Body of pancreas (tissue), 4 donors: Measurements from ENCODE around the gene ABI2. TPM values are rescaled to one million over a fixed set of nuclear protein-coding genes. Genes with fewer than 3 reads are reported as not detected.
"Not testable (repeated sequence)": the region's sequence is repeated elsewhere in the genome, so short reads cannot be mapped to it uniquely, and the experiment has no call there.

ENCODE experiments used
- ATAC-seq: fragments of 150-250 bp; one replicate; pipeline ENCODE4 v1.9.1; 2016
- DNase-seq, 4 donors: peaks; one replicate each; pipeline ENCODE4 v3.0.0-alpha.2; 2019
- H3K27ac ChIP-seq, 4 donors: fragments of 200-600 bp; sonication (generic); 1 replicate in 3 of 4; 2 replicates in 1 of 4; pipeline versions ENCODE4 v1.5.1 to v1.6.1; 2016 to 2019; ENCODE audit warnings: mild to moderate bottlenecking in 1 of 4, mixed read lengths in 1 of 4, moderate library complexity in 1 of 4
- H3K27me3 ChIP-seq, 2 donors: fragments of 200-600 bp; sonication (generic); one replicate each; pipeline ENCODE4 v1.6.0; 2016; ENCODE audit warnings: mild to moderate bottlenecking in 1 of 2
- H3K36me3 ChIP-seq, 2 donors: fragments of 200-600 bp; sonication (generic); replicated peaks in 1 of 2; 2 replicates each; pipeline ENCODE4 v1.5.1; 2016; ENCODE audit warnings: low read depth in 2 of 2; ENCODE audit not compliant: insufficient read depth in 1 of 2
- H3K4me1 ChIP-seq: fragments of 200-600 bp; sonication (generic); one replicate; pipeline ENCODE4 v1.6.0; 2016
- H3K4me3 ChIP-seq, 2 donors: fragments of 200-600 bp; sonication (generic); 1 replicate in 1 of 2; 2 replicates in 1 of 2; pipeline ENCODE4 v1.5.1; 2016 to 2019
- H3K9me3 ChIP-seq, 3 donors: fragments of 200-600 bp; sonication (generic); 1 replicate in 2 of 3; 2 replicates in 1 of 3; pipeline ENCODE4 v1.5.1; 2016
- CTCF ChIP-seq, 7 experiments: fragments of 450-650 bp in 4 of 7; fragments of 200-600 bp in 3 of 7; sonication (generic) in 3 of 7; IDR thresholded peaks; one replicate each; pipeline ENCODE4 v1.5.1; 2016 to 2019; ENCODE audit warnings: antibody characterized with exemption in 7 of 7
- POLR2A ChIP-seq, 3 donors: fragments of 450-650 bp; IDR thresholded peaks; one replicate each; pipeline ENCODE4 v1.6.1; 2016; ENCODE audit warnings: antibody characterized with exemption in 3 of 3, mild to moderate bottlenecking in 2 of 3
- WGBS, 2 donors: methylation state at CpG; one replicate each; pipeline ENCODE4 v1.1.5; 2017; 5-methylcytosine and 5-hydroxymethylcytosine counted together
- intact Hi-C: fragments of 100-400 bp; cut with DNase I; formaldehyde crosslinking; loops from one replicate; pipeline ENCODE4 v1.15.1; 2023
- total RNA-seq, 2 donors: library from RNA; depleted of rRNA; stranded (reverse); fragments of >200 nt; gene quantifications; one replicate each; pipeline ENCODE4 v1.1.0, GENCODE V29; 2016

Gene ABI2
- total RNA-seq, 2 donors from 2014 or later, result 4.3 to 22.1 TPM

- Histone ChIP-seq H3K9me3 (no peaks in the 10 kb centered on the region), H3K36me3 (peaks cover 0 to under 1% of the 10 kb centered on the region in 2 donors), H3K27me3 (no peaks in the 10 kb centered on the region), H3K4me1 (peaks cover 6% of the 10 kb centered on the region), H3K27ac (no peak overlapping the region), H3K4me3 (no peak overlapping the region)
- TF ChIP-seq POLR2A (IDR thresholded peaks at IDR 0.05) (no peak), CTCF (IDR thresholded peaks at IDR 0.05) (no peak)
- WGBS, 2 donors, result 53 to 62% methylated on average over 7 of the region's 7 CpGs
- DNase-seq, result no peak
- ATAC-seq, result no peak
- intact Hi-C loops, result no loop called here
These were observed 84.5 kb downstream of the ABI2 start for GRCh38 chr2:203412546-203413331.

- no peak for ATAC-seq
- TF ChIP-seq POLR2A (IDR thresholded peaks at IDR 0.05) (no peak), CTCF (IDR thresholded peaks at IDR 0.05) (no peak)
These were observed 85.6 kb downstream of the ABI2 start for GRCh38 chr2:203413796-203414195.

GRCh38 chr2:203418271-203418670 is 90.1 kb downstream of the ABI2 start:
- peaks cover 0 to 6% of the 10 kb centered on the region in 2 donors for H3K36me3 ChIP-seq
- peaks cover 0 to 2% (median 0%) of the 10 kb centered on the region in 3 donors for H3K9me3 ChIP-seq
- 90 to 95% methylated on average over 8 of the region's 8 CpGs for WGBS, 2 donors
- H3K4me3 ChIP-seq, result no peak overlapping the region
- H3K4me1 ChIP-seq, result no peaks in the 10 kb centered on the region
- intact Hi-C loops, result no loop called here
- no peaks in the 10 kb centered on the region for H3K27me3 ChIP-seq
- ATAC-seq (no peak), DNase-seq (no peak)
- no peak overlapping the region for H3K27ac ChIP-seq
- TF ChIP-seq CTCF (IDR thresholded peaks at IDR 0.05) (no peak), POLR2A (IDR thresholded peaks at IDR 0.05) (no peak)

More at GRCh38 chr2:203413796-203414195, 85.6 kb downstream of the ABI2 start:
- Histone ChIP-seq H3K36me3 (peaks cover 0 to 6% of the 10 kb centered on the region in 2 donors), H3K27ac (no peak overlapping the region), H3K4me1 (peaks cover 6% of the 10 kb centered on the region), H3K4me3 (no peak overlapping the region), H3K27me3 (no peaks in the 10 kb centered on the region), H3K9me3 (peaks cover 0 to 2% (median 0%) of the 10 kb centered on the region in 3 donors)
- DNase-seq, result no peak
- intact Hi-C loops, result no loop called here

- WGBS, 2 donors, result 72 to 93% methylated on average over 2 of the region's 2 CpGs
- Histone ChIP-seq H3K36me3 (no peaks in the 10 kb centered on the region), H3K27ac (no peak overlapping the region), H3K27me3 (no peaks in the 10 kb centered on the region), H3K4me3 (no peak overlapping the region), H3K9me3 (no peaks in the 10 kb centered on the region), H3K4me1 (no peaks in the 10 kb centered on the region)
- TF ChIP-seq POLR2A (IDR thresholded peaks at IDR 0.05), result no peak
- no peak for TF ChIP-seq CTCF (IDR thresholded peaks at IDR 0.05)
- ATAC-seq (no peak), DNase-seq (no peak)
- intact Hi-C loops, result no loop called here
These were observed 98.9 kb downstream of the ABI2 start for GRCh38 chr2:203427061-203427460.

GRCh38 chr2:203429643-203430042 is 101.4 kb downstream of the ABI2 start:
- ATAC-seq, H3K9me3 ChIP-seq, H3K36me3 ChIP-seq, intact Hi-C loops, H3K4me3 ChIP-seq, H3K27ac ChIP-seq, H3K27me3 ChIP-seq, H3K4me1 ChIP-seq, DNase-seq: not testable (repeated sequence)
- WGBS, 2 donors, result 97 to 100% methylated on average over 4 of the region's 4 CpGs
